PFSK-1 (cell line): Measurements from ENCODE around the gene TRIM9.

Experiments used
- FOXP2 ChIP-seq: optimal IDR thresholded peaks from 2 replicates; pipeline ENCODE3; 2011; ENCODE audit warnings: borderline replicate concordance, control low read depth, inconsistent platforms; ENCODE audit not compliant: insufficient read depth; ENCODE audit errors: extremely low read length, extremely low read depth
- POLR2AphosphoS5 ChIP-seq: IDR thresholded peaks from 2 replicates; pipeline ENCODE4 v1.6.1; 2012; ENCODE audit warnings: low read depth, mild to moderate bottlenecking, control low read depth, low read length, moderate library complexity
- SIN3A ChIP-seq: IDR thresholded peaks from 2 replicates; pipeline ENCODE4 v1.6.1; 2012; ENCODE audit warnings: mild to moderate bottlenecking, low read length, moderate library complexity, borderline replicate concordance; ENCODE audit not compliant: insufficient read depth
- TAF1 ChIP-seq: IDR thresholded peaks from 2 replicates; pipeline ENCODE4 v1.6.1; 2012; ENCODE audit warnings: low read length, control low read depth, borderline replicate concordance; ENCODE audit not compliant: insufficient read depth
- TF ChIP-seq, protein P1 (sequence below), 2 experiments: IDR thresholded peaks; 2 replicates each; pipeline versions ENCODE4 v1.6.1 to v1.8.0; 2011 to 2012; ENCODE audit warnings: low read depth in 2 of 2, low read length in 2 of 2, control low read depth in 1 of 2, inconsistent platforms in 1 of 2, mild to moderate bottlenecking in 1 of 2, moderate library complexity in 1 of 2; ENCODE audit not compliant: insufficient read depth in 1 of 2

The TRIM9 gene

DNA sequence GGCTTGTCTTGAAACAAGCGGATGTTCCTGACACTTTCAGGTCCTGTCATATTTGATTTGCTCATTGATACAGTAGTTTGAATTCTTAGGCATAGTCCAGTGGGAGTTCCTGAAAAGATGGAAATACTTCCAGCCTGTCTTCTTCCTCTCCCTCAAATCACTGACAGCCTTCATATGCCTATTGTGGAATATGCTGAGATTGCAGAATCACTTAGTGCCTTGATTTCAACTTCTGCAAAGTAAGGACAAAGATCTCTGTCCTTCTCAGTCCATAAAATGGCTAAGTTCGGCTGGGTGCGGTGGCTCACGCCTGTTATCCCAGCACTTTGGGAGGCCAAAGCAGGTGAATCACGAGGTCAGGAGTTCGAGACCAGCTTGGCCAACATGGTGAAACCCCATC is 143.9 kb downstream of the TRIM9 start:
- TF ChIP-seq TAF1 (no peak), SIN3A (no peak), POLR2AphosphoS5 (no peak), FOXP2 (no peak)
- TF ChIP-seq, protein P1, sequence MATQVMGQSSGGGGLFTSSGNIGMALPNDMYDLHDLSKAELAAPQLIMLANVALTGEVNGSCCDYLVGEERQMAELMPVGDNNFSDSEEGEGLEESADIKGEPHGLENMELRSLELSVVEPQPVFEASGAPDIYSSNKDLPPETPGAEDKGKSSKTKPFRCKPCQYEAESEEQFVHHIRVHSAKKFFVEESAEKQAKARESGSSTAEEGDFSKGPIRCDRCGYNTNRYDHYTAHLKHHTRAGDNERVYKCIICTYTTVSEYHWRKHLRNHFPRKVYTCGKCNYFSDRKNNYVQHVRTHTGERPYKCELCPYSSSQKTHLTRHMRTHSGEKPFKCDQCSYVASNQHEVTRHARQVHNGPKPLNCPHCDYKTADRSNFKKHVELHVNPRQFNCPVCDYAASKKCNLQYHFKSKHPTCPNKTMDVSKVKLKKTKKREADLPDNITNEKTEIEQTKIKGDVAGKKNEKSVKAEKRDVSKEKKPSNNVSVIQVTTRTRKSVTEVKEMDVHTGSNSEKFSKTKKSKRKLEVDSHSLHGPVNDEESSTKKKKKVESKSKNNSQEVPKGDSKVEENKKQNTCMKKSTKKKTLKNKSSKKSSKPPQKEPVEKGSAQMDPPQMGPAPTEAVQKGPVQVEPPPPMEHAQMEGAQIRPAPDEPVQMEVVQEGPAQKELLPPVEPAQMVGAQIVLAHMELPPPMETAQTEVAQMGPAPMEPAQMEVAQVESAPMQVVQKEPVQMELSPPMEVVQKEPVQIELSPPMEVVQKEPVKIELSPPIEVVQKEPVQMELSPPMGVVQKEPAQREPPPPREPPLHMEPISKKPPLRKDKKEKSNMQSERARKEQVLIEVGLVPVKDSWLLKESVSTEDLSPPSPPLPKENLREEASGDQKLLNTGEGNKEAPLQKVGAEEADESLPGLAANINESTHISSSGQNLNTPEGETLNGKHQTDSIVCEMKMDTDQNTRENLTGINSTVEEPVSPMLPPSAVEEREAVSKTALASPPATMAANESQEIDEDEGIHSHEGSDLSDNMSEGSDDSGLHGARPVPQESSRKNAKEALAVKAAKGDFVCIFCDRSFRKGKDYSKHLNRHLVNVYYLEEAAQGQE (IDR thresholded peaks at IDR 0.05; ENCODE audit: insufficient read depth in 1 of 2, low read depth in 2 of 2, low read length in 2 of 2), result no peak

DNA sequence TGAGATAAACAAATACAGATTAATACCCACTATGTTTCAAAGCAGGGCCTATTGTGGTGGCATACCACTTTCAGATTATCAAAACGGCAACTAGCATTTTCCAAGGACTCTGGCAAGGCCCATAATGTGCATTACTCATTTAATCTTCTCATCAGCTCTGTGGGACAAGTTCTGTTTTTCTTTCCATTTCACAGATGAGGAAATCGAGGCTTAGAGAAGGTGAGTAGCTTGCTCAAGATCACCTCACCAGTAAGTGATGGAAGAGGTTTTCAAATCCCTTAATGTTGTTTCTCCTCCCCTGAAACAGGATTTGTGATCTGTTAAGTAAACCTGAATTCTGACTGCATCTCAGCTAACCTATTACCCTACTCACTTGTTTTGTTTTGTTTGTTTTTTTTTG is 146.7 kb downstream of the TRIM9 start:
- TF ChIP-seq, protein P1 (IDR thresholded peaks at IDR 0.05; ENCODE audit: insufficient read depth in 1 of 2, low read depth in 2 of 2, low read length in 2 of 2), result no peak
- TF ChIP-seq SIN3A, result no peak
- no peak for TF ChIP-seq FOXP2
- no peak for TF ChIP-seq POLR2AphosphoS5
- no peak for TF ChIP-seq TAF1

DNA sequence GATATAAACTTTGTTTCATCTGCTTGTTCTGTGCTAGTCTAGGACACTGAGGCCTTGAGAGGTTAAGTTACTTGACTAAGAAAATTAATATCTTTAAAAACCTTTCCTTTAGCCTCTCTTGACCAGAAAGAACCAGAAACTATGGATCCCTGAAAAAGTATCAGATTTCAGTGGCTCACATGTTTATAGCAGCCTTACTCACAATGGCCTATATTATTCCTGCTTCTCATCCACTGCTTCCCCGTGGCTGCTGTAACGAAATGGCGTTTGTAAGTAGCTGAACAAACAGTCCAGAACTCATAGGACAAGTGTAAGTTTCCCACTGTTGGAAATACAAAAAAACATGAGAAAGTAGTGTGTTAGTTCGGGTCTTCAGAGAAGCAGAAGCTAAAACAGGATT is 147.5 kb downstream of the TRIM9 start:
- TF ChIP-seq, protein P1 (IDR thresholded peaks at IDR 0.05; ENCODE audit: insufficient read depth in 1 of 2, low read depth in 2 of 2, low read length in 2 of 2), result no peak
- TF ChIP-seq TAF1 (no peak), FOXP2 (no peak), SIN3A (no peak), POLR2AphosphoS5 (no peak)

DNA sequence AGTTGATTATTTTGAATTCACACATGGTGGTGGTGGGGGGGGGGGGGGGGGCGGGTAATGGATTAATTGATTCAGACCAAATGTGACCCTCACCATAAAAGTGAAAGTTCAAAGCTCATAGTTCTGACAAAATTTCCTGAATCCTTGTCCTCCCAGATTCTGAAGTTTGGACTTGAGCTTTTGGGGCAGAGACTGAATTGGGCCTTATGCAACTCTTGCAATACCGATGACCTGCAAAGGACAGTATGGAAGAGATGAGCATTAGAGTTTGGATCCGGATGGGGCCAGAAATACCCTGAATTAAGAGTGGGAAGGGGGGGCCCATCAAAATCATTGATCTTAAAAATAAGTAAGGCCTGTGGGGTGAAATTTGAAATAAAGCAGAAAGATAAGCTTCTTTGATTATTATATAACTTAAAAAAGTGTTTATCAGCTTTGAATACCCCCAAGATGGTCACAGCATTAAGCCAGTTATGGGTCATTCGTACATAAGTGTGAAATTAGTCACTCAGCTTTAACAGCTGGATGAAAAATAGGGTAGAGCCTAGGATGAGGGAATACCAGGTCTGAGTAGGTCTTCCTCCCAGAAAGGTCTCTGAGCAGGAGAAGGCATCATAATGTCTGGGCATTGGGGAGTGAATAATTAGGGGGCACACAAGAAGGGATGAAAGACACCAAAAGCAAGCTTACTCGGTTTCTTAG is 148.5 kb downstream of the TRIM9 start:
- no peak for TF ChIP-seq SIN3A
- no peak for TF ChIP-seq FOXP2
- no peak for TF ChIP-seq TAF1
- TF ChIP-seq, protein P1 (IDR thresholded peaks at IDR 0.05; ENCODE audit: insufficient read depth in 1 of 2, low read depth in 2 of 2, low read length in 2 of 2), result no peak
- no peak for TF ChIP-seq POLR2AphosphoS5
